GM23248 (cell line): ENCODE results near the gene MLNR. TPM values are rescaled to one million over a fixed set of nuclear protein-coding genes. Genes with fewer than 3 reads are reported as not detected.

Source experiments
- DNase-seq: peaks from one replicate; pipeline ENCODE4 v3.0.0-alpha.2; 2015
- H2AFZ ChIP-seq: fragments of 200-600 bp; sonication (generic); 2 replicates; pipeline ENCODE4 v1.6.1; 2016; ENCODE audit warnings: antibody characterized with exemption
- H3F3A ChIP-seq: fragments of 200-600 bp; sonication (generic); 2 replicates; pipeline ENCODE4 v1.6.1; 2016; ENCODE audit warnings: mild to moderate bottlenecking, antibody characterized with exemption, mixed run types; ENCODE audit not compliant: insufficient read depth
- H3K27ac ChIP-seq: fragments of 200-600 bp; sonication (generic); 2 replicates; pipeline ENCODE4 v1.5.1; 2016; ENCODE audit warnings: mild to moderate bottlenecking
- H3K27me3 ChIP-seq: fragments of 200-600 bp; sonication (generic); replicated peaks from 2 replicates; pipeline ENCODE4 v1.6.1; 2016; ENCODE audit warnings: mild to moderate bottlenecking; ENCODE audit not compliant: insufficient read depth
- H3K36me3 ChIP-seq: fragments of 200-600 bp; sonication (generic); 2 replicates; pipeline ENCODE4 v1.6.1; 2016; ENCODE audit warnings: low read depth, mild to moderate bottlenecking
- H3K4me1 ChIP-seq: fragments of 200-600 bp; sonication (generic); 2 replicates; pipeline ENCODE4 v1.6.1; 2016; ENCODE audit warnings: mild to moderate bottlenecking; ENCODE audit not compliant: insufficient read depth
- H3K4me2 ChIP-seq: fragments of 200-600 bp; sonication (generic); one replicate; pipeline ENCODE4 v1.6.1; 2016; ENCODE audit warnings: mild to moderate bottlenecking; ENCODE audit not compliant: unreplicated experiment
- H3K4me3 ChIP-seq: fragments of 200-600 bp; sonication (generic); 2 replicates; pipeline ENCODE4 v1.5.1; 2016; ENCODE audit warnings: mild to moderate bottlenecking
- H3K79me2 ChIP-seq: fragments of 200-600 bp; sonication (generic); 2 replicates; pipeline ENCODE4 v1.6.1; 2016; ENCODE audit warnings: mild to moderate bottlenecking; ENCODE audit not compliant: insufficient read depth
- H3K9ac ChIP-seq: fragments of 200-600 bp; sonication (generic); 2 replicates; pipeline ENCODE4 v1.6.1; 2016; ENCODE audit warnings: mild to moderate bottlenecking
- H3K9me2 ChIP-seq: fragments of 200-600 bp; sonication (generic); 2 replicates; pipeline ENCODE4 v1.6.1; 2016; ENCODE audit warnings: mixed run types, mild to moderate bottlenecking, moderate library complexity; ENCODE audit not compliant: insufficient read depth
- H3K9me3 ChIP-seq: fragments of 200-600 bp; sonication (generic); one replicate; pipeline ENCODE4 v1.6.1; 2017; ENCODE audit warnings: low read depth
- H4K20me1 ChIP-seq: fragments of 200-600 bp; sonication (generic); 2 replicates; pipeline ENCODE4 v1.6.0; 2016; ENCODE audit not compliant: insufficient read depth
- EZH2 ChIP-seq: fragments of 200-600 bp; sonication (generic); IDR thresholded peaks from 2 replicates; pipeline ENCODE4 v1.6.1; 2018; ENCODE audit warnings: antibody characterized with exemption, mild to moderate bottlenecking; ENCODE audit not compliant: insufficient read depth, poor library complexity, severe bottlenecking
- EZH2phosphoT487 ChIP-seq: fragments of 200-600 bp; sonication (generic); IDR thresholded peaks from 2 replicates; pipeline ENCODE4 v1.6.1; 2018; ENCODE audit warnings: antibody characterized with exemption, moderate library complexity, mild to moderate bottlenecking, low read depth; ENCODE audit not compliant: insufficient read depth
- WGBS, 2 experiments: methylation state at CpG; one replicate each; pipeline ENCODE4 v1.1.6; 2015 to 2017; ENCODE audit warnings: low lambda C conversion rate in 2 of 2, low coverage in 1 of 2; ENCODE audit errors: missing lambda C conversion rate in 2 of 2; 5-methylcytosine and 5-hydroxymethylcytosine counted together
- in situ Hi-C: fragments of 300-500 bp; cut with MboI; formaldehyde crosslinking; loops from 2 replicates; pipeline ENCODE4 v1.15.0; 2020
- polyA plus RNA-seq: library from polyadenylated mRNA; unstranded; fragments of >200 nt; fragmentation: Nextera tagmentation; extraction: Ambion mirVana; gene quantifications from 2 replicates; pipeline ENCODE4 v1.2.1, GENCODE V29; 2016
- total RNA-seq: library from RNA; depleted of rRNA; stranded (reverse); fragments of >200 nt; shearing (Covaris generic); gene quantifications from 2 replicates; pipeline ENCODE4 v1.2.3, GENCODE V29; 2014

The MLNR gene
- total and polyA plus RNA-seq, 2 experiments from 2014 or later, result not detected

- Histone ChIP-seq H3K27ac (no peak overlapping the region), H2AFZ (no peak overlapping the region), H4K20me1 (no peaks in the 10 kb centered on the region), H3K4me2 (no peak overlapping the region), H3K9ac (no peak overlapping the region), H3K4me3 (no peak overlapping the region), H3K9me2 (no peaks in the 10 kb centered on the region), H3K9me3 (no peaks in the 10 kb centered on the region), H3K27me3 (no peaks in the 10 kb centered on the region), H3K36me3 (peaks cover 12% of the 10 kb centered on the region), H3F3A (peaks cover 10% of the 10 kb centered on the region), H3K79me2 (peaks cover 31% of the 10 kb centered on the region), H3K4me1 (peaks cover 14% of the 10 kb centered on the region; the same call in 1 of the 2 replicates)
- no peak for TF ChIP-seq EZH2phosphoT487
- no peak for TF ChIP-seq EZH2
- in situ Hi-C loops, result no loop called here
- WGBS, 2 experiments, result 57 to 63% methylated on average over 5 of the region's 5 CpGs
- DNase-seq, result no peak
Observed at GRCh38 chr13:49251326-49251725, 31.2 kb downstream of the MLNR start.

- in situ Hi-C loops, result no loop called here
- no peak overlapping the region for H3K4me3 ChIP-seq
- peaks cover 31% of the 10 kb centered on the region for H3K79me2 ChIP-seq
- WGBS, 2 experiments, result 95 to 100% methylated on average over 1 of the region's 1 CpG
- no peaks in the 10 kb centered on the region for H3K27me3 ChIP-seq
- H3K9me2 ChIP-seq, result no peaks in the 10 kb centered on the region
- peaks cover 8% of the 10 kb centered on the region; the same call in 1 of the 2 replicates for H3K4me1 ChIP-seq
- no peaks in the 10 kb centered on the region for H3K9me3 ChIP-seq
- no peak overlapping the region for H3K4me2 ChIP-seq
- DNase-seq, result no peak
- peaks cover 29% of the 10 kb centered on the region for H3K36me3 ChIP-seq
- no peak overlapping the region for H2AFZ ChIP-seq
- H4K20me1 ChIP-seq, result no peaks in the 10 kb centered on the region
- no peak overlapping the region for H3K9ac ChIP-seq
- TF ChIP-seq EZH2 (no peak), EZH2phosphoT487 (no peak)
- peaks cover 7% of the 10 kb centered on the region; the same call in 1 of the 2 replicates for H3F3A ChIP-seq
- H3K27ac ChIP-seq, result no peak overlapping the region
Observed at GRCh38 chr13:49253310-49253709, 33.2 kb downstream of the MLNR start.

- TF ChIP-seq EZH2phosphoT487 (no peak), EZH2 (no peak)
- 46 to 68% methylated on average over 1 of the region's 1 CpG for WGBS, 2 experiments
- H3K36me3 ChIP-seq, result peaks cover 31% of the 10 kb centered on the region
- H3F3A ChIP-seq, result no peaks in the 10 kb centered on the region
- H3K4me1 ChIP-seq, result peaks cover 5% of the 10 kb centered on the region; the same call in 1 of the 2 replicates
- H3K27ac ChIP-seq, result no peak overlapping the region
- H3K9me2 ChIP-seq, result no peaks in the 10 kb centered on the region
- H3K9me3 ChIP-seq, result no peaks in the 10 kb centered on the region
- no peak overlapping the region for H3K4me2 ChIP-seq
- in situ Hi-C loops, result no loop called here
- no peak overlapping the region for H3K9ac ChIP-seq
- H3K4me3 ChIP-seq, result no peak overlapping the region
- H3K27me3 ChIP-seq, result no peaks in the 10 kb centered on the region
- no peaks in the 10 kb centered on the region for H4K20me1 ChIP-seq
- no peak for DNase-seq
- no peak overlapping the region for H2AFZ ChIP-seq
- H3K79me2 ChIP-seq, result peaks cover 29% of the 10 kb centered on the region
Observed at GRCh38 chr13:49254007-49254406, 33.9 kb downstream of the MLNR start.

- Histone ChIP-seq H3K9me2 (no peaks in the 10 kb centered on the region), H3K4me1 (no peaks in the 10 kb centered on the region), H3K9me3 (no peaks in the 10 kb centered on the region), H3K36me3 (peaks cover 46% of the 10 kb centered on the region), H4K20me1 (no peaks in the 10 kb centered on the region), H2AFZ (no peak overlapping the region), H3K79me2 (peaks cover 7% of the 10 kb centered on the region; the same call in 1 of the 2 replicates), H3K4me3 (no peak overlapping the region), H3K9ac (no peak overlapping the region), H3K27ac (no peak overlapping the region), H3K4me2 (no peak overlapping the region), H3K27me3 (no peaks in the 10 kb centered on the region), H3F3A (no peaks in the 10 kb centered on the region)
- TF ChIP-seq EZH2phosphoT487 (no peak), EZH2 (no peak)
- peak; percentile 15 for DNase-seq
- WGBS, 2 experiments, result 65 to 74% methylated on average over 2 of the region's 2 CpGs
- in situ Hi-C loops, result no loop called here
Observed at GRCh38 chr13:49256841-49257240, 36.7 kb downstream of the MLNR start.
